ELR (cell line): ENCODE results near the gene TMPRSS2.

Experiments
- DNase-seq: peaks from one replicate; pipeline ENCODE4 v3.0.0-alpha.2; 2015; ENCODE audit warnings: low read depth

The TMPRSS2 gene

GRCh38 chr21:41507521-41508414 lies at the start of gene TMPRSS2:
TSS of gene TMPRSS2 (minus strand) at chr21:41508158. CDS start at chr21:41498133, 10,025 bp downstream.
- DNase-seq: no peak

GRCh38 chr21:41555057-41555456 lies 47.1 kb upstream of the TMPRSS2 start:
- DNase-seq: no peak

GRCh38 chr21:41552254-41552653 lies 44.3 kb upstream of the TMPRSS2 start:
- no peak for DNase-seq

- DNase-seq: no peak
Observed at GRCh38 chr21:41548781-41549180, 40.8 kb upstream of the TMPRSS2 start.

- no peak for DNase-seq
Observed at GRCh38 chr21:41547111-41547510, 39.2 kb upstream of the TMPRSS2 start.

GRCh38 chr21:41545500-41546359 lies 37.8 kb upstream of the TMPRSS2 start:
- DNase-seq: no peak

- no peak for DNase-seq
Observed at GRCh38 chr21:41542727-41543126, 34.8 kb upstream of the TMPRSS2 start.

- no peak for DNase-seq
Observed at GRCh38 chr21:41537356-41537755, 29.4 kb upstream of the TMPRSS2 start.

GRCh38 chr21:41536827-41537103 lies 28.8 kb upstream of the TMPRSS2 start:
- DNase-seq: no peak

- DNase-seq: no peak
Observed at GRCh38 chr21:41536076-41536826, 28.3 kb upstream of the TMPRSS2 start.

- DNase-seq: no peak
Observed at GRCh38 chr21:41530366-41530765, 22.4 kb upstream of the TMPRSS2 start.

- DNase-seq: no peak
Observed at GRCh38 chr21:41529769-41530168, 21.8 kb upstream of the TMPRSS2 start.

- DNase-seq: no peak
Observed at GRCh38 chr21:41526478-41527087, 18.6 kb upstream of the TMPRSS2 start.

GRCh38 chr21:41523175-41523574 lies 15.2 kb upstream of the TMPRSS2 start:
- DNase-seq: no peak

- DNase-seq: no peak
Observed at GRCh38 chr21:41521489-41522027, 13.6 kb upstream of the TMPRSS2 start.

- DNase-seq: no peak
Observed at GRCh38 chr21:41520560-41521442, 12.8 kb upstream of the TMPRSS2 start.

- no peak for DNase-seq
Observed at GRCh38 chr21:41519806-41520559, 12.0 kb upstream of the TMPRSS2 start.

- no peak for DNase-seq
Observed at GRCh38 chr21:41518757-41519156, 10.8 kb upstream of the TMPRSS2 start.

GRCh38 chr21:41511858-41512257 lies 3.9 kb upstream of the TMPRSS2 start:
- no peak for DNase-seq

GRCh38 chr21:41510500-41510899 lies 2.5 kb upstream of the TMPRSS2 start:
- no peak for DNase-seq
